ENCODE measurements around the gene STUB1. TPM values are rescaled to one million over a fixed set of nuclear protein-coding genes. Genes with fewer than 3 reads are reported as not detected.

The STUB1 gene
- total and polyA plus RNA-seq, 2 donors (not counting 3 experiments of a cell fraction or from before 2014, with no cell fraction given) = 107 to 147 TPM

GRCh38 chr16:672851-673250 is 7.4 kb upstream of the STUB1 start:
- Histone ChIP-seq H2AFZ (ENCODE audit: low read depth, low read length) (no peak overlapping the region), H3K4me3 (replicated peaks in 1 of 3; ENCODE audit: insufficient read depth in 1 of 3, low read depth in 1 of 3, low read length in 3 of 3) (no peak overlapping the region), H4K20me1 (replicated peaks; ENCODE audit: control insufficient read depth, extremely low read depth, insufficient read depth, low read length) (no peaks in the 10 kb centered on the region), H3K4me2 (ENCODE audit: insufficient read depth, low read length) (no peak overlapping the region), H3K9me3 (replicated peaks; ENCODE audit: control insufficient read depth, insufficient read depth, low read length) (no peaks in the 10 kb centered on the region), H3K9ac (replicated peaks; ENCODE audit: extremely low read depth, insufficient read depth, low read length) (no peak overlapping the region), H3K27ac (ENCODE audit: insufficient read depth, low read depth, low read length) (no peak overlapping the region), H3K36me3 (ENCODE audit: control insufficient read depth in 2 of 2, extremely low read depth in 1 of 2, insufficient read depth in 2 of 2, low read length in 2 of 2) (peaks cover 5 to 35% of the 10 kb centered on the region in 2 experiments), H3K79me2 (ENCODE audit: control insufficient read depth, insufficient read depth, low read length) (peaks cover 18% of the 10 kb centered on the region), H3K27me3 (ENCODE audit: control insufficient read depth in 2 of 2, insufficient read depth in 2 of 2, low read length in 2 of 2) (no peaks in the 10 kb centered on the region), H3K4me1 (ENCODE audit: control insufficient read depth, extremely low read depth, insufficient read depth, low read length) (no peaks in the 10 kb centered on the region), H3K9me1 (replicated peaks; ENCODE audit: control insufficient read depth, extremely low read depth, insufficient read depth, low read length) (no peaks in the 10 kb centered on the region)
- no TSS peak for BruUV-seq (replicated peaks)
- ChIA-PET POLR2A (no interaction called here), CTCF (no interaction called here)
- intact Hi-C loops (cut with micrococcal nuclease) = no loop called here
- dilution Hi-C loops (cut with MboI; ENCODE audit: extremely low pct_ligation_motif_present, low sequenced_read_pairs) = no loop called here
- DNase-seq (ENCODE audit: low read depth, low spot score) (no peak), FAIRE-seq (no peak)
- no peak for TF ChIP-seq JUN (IDR thresholded peaks at IDR 0.05; ENCODE audit: borderline replicate concordance, insufficient read depth, insufficient read length, low read depth)
- TF ChIP-seq POLR2AphosphoS5 (IDR thresholded peaks at IDR 0.05; ENCODE audit: insufficient read depth, low read depth, low read length) = no peak
- TF ChIP-seq GATA2 (IDR thresholded peaks at IDR 0.05; ENCODE audit: insufficient read depth, insufficient read length, low read depth, low read length) = no peak
- TF ChIP-seq MAX (IDR thresholded peaks at IDR 0.05; ENCODE audit: insufficient read depth, insufficient read length) = no peak
- TF ChIP-seq MYC (IDR thresholded peaks at IDR 0.05; ENCODE audit: low read depth, low read length) = no peak
- no peak for TF ChIP-seq FOS (IDR thresholded peaks at IDR 0.05; ENCODE audit: borderline replicate concordance, insufficient read depth, low read length)
- no peak for TF ChIP-seq POLR2A (IDR thresholded peaks at IDR 0.05; ENCODE audit: low read depth, low read length)
- TF ChIP-seq CTCF (IDR thresholded peaks at IDR 0.05; ENCODE audit: extremely low read depth in 1 of 2, insufficient read depth in 1 of 2, low read depth in 1 of 2, low read length in 2 of 2) = no peak
- TF ChIP-seq EZH2 (IDR thresholded peaks at IDR 0.05; ENCODE audit: borderline replicate concordance, low read depth, low read length, severe bottlenecking) = no peak

All from endothelial cell of umbilical vein (primary cell).